B cell (primary cell): Measurements from ENCODE around the gene MBD3L2.
"Not testable (repeated sequence)": the region's sequence is repeated elsewhere in the genome, so short reads cannot be mapped to it uniquely, and the experiment has no call there.

Experiments used
- EZH2 ChIP-seq: IDR thresholded peaks from 2 replicates; pipeline ENCODE4 v1.6.1; 2012; ENCODE audit warnings: borderline replicate concordance, low read depth, mild to moderate bottlenecking, moderate library complexity, low read length; ENCODE audit not compliant: insufficient read depth, poor library complexity, severe bottlenecking
- TF ChIP-seq, protein P1 (sequence below): fragments of 200-600 bp; IDR thresholded peaks from one replicate; pipeline ENCODE4 v1.8.0; 2022; ENCODE audit warnings: antibody characterized with exemption, mild to moderate bottlenecking

DNA sequence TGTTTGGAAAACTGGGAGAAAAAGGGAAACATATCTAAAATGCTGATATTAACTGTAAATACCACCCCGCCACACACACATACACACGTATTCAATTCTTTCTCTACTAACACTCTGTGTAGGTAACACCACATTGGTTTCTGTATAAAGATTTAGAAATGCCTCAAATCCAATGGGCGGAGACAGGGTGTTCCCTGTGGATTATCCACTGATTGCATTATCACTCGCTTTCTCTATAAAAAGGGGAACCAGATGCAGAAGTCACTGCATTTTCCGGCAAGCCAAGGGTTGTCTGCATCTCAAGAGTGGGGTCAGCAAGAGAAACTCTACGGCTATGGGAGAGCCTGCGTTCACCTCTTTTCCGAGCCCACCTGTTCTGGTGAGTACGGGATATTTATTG lies 18.8 kb upstream of the MBD3L2 start, which contains the start of gene MBD3L5:
- TF ChIP-seq, protein P1, sequence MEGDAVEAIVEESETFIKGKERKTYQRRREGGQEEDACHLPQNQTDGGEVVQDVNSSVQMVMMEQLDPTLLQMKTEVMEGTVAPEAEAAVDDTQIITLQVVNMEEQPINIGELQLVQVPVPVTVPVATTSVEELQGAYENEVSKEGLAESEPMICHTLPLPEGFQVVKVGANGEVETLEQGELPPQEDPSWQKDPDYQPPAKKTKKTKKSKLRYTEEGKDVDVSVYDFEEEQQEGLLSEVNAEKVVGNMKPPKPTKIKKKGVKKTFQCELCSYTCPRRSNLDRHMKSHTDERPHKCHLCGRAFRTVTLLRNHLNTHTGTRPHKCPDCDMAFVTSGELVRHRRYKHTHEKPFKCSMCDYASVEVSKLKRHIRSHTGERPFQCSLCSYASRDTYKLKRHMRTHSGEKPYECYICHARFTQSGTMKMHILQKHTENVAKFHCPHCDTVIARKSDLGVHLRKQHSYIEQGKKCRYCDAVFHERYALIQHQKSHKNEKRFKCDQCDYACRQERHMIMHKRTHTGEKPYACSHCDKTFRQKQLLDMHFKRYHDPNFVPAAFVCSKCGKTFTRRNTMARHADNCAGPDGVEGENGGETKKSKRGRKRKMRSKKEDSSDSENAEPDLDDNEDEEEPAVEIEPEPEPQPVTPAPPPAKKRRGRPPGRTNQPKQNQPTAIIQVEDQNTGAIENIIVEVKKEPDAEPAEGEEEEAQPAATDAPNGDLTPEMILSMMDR = not testable (repeated sequence)
- TF ChIP-seq EZH2 = not testable (repeated sequence)
